Stimulated activated CD4-positive, alpha-beta T cell treated with anti-CD3 and anti-CD28 coated beads, Interleukin-1b, Interleukin-23, amount 100 ng/mL, for 24 hours (primary cell): ENCODE measurements around the gene CISTR.
"Not testable (repeated sequence)": the region's sequence is repeated elsewhere in the genome, so short reads cannot be mapped to it uniquely, and the experiment has no call there.

Experiments used
- DNase-seq, 4 experiments: peaks; one replicate each; pipeline ENCODE4 v3.0.0-alpha.2; 2020; ENCODE audit warnings: low read depth in 4 of 4, low spot score in 1 of 4

The CISTR gene

GRCh38 chr12:53764615-53765014 is 12.8 kb upstream of the CISTR start:
- DNase-seq: no peak

GRCh38 chr12:53762793-53763192 is 11.0 kb upstream of the CISTR start:
- DNase-seq: not testable (repeated sequence)

DNA sequence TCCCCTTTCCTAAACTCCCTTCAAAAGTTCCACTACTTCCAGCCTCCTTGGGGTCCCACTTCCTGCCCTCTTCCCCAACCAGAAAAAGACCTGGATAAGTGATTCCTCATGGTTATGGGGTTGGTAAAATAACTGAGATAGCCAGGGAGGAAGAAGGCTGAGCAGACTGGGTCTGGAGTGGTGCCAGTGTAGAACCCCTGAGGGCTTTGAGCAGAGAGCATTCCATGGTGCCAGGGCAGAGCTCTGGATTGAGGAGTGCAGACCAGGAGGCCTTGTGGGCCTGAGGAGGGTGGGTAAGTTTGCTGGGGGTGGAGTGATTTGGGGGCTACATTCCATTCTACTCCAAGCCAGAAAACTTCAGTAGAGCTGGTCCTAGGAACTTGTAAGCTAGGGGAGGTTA is 9.5 kb upstream of the CISTR start:
- DNase-seq: no peak

GRCh38 chr12:53759261-53759660 is 7.5 kb upstream of the CISTR start:
- no peak for DNase-seq

DNA sequence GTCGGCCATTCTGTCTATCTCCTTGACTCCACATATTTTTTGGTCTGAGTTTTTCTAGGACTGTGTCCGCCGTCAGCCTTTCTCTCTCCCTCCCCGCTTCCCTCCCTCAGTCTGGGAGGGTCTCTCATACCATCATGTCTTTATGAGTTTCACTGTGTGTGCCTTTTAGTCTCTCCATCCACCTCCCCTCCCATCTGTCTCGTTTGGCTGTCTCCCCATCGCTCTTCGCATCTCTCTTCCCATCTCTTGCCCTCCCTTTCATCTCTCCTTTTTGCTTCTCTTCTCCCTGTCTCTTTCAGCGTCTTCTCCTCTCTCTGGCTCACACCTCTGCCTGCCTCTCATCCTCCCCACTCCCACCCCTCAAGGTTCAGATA is 6.9 kb upstream of the CISTR start:
- DNase-seq: no peak

DNA sequence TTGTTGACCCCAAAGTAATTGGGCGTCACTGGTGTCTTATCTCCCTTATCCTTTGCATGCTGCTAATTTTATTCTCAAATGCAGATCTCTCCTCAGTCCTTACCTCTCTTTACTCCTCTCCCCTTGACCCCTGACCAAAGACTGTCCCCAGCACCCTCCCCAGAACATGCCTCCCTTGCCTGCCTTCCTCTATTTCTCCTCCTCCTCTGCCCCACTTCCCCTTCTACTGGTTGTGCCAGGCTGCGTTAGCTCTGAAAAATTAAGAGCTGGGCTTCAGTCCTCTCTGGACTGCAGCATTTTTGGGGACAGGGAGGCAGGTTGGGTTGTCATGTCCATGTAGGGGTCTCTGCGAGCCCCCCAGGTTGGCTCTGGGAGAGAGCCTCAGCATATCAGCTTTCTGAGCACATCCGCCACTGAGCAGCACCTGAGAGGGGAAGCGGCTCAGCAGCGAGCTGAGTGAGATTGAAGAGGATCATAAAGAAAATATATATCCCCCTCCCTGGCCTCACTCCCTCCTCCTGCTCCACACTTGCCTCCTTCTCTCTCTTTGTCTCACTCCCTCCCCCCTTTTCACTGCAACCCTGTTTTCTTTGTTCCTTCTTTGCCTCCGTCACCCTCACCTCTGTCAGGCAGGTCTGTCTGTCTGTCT is 6.4 kb upstream of the CISTR start:
- no peak for DNase-seq

DNA sequence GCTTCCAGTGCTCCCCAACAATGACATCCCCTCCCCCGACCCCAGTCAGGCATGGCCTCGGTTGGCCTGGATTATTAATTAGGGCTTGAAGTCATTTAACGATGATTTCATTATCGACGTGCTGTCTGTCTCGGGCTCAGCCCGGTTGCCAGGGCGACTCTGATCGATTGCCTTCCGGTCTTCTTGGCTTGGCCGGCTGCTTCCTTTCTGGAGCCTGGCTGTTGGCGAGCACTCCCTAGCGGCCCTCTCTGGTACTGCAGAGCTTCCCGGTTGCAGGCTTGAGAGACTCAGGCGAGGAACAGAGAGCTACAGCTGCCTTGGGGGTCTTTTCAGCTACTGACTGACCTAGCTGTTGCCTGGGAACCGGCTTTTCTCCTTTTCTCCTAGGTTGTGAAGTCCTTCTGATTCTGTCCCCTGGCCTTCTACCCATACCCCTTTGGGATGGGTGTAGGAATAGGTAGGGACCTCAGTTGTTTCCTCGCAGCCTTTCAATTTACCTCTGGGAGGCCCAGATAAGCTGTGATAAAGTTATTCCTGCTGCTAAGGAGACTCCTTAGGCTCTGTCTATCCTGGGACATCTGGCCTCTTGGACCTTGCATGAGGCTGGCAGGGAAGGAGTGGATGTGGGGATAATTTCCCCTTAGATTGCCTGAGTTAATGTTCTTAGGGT is 5.5 kb upstream of the CISTR start:
- peak; percentile 59 to 80 (median 69) for DNase-seq

DNA sequence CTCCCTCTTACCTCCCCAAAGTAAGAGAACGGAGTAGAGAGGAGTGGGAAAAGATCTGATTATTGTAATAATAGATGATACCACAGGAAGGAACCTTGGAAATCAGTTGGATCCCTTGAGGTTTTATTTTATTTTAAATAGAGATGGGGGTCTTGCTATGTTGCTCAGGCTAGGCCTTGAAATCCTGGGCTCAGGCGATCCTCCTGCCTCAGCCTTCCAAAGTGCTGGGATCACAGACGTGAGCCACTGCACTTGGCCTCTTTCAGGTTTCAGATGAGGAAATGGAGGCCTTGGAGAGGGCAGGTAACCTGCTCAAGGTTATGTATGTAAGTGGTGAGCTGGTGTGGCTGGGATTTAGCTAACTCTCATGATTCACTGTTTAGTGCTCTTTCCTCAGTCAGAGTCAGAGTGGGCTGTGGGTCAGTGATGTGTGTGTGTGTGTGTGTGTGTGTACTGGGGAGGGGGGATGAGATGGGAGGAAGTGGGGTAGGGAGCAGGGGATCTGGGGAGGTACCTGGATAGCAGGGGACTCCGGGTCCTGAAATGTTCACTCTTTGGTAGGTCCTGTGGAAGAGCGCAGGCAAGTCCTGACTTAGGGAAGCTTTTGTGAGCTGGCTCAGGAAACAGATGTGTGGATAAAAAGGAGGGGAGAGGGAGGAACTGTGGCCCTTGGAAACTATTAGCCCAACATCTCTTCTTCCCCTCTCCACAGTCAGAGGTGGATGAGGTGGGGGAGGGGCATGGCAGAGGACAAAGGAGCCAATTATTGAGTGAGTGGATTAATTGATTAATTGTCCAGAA is 4.7 kb upstream of the CISTR start:
- no peak for DNase-seq

DNA sequence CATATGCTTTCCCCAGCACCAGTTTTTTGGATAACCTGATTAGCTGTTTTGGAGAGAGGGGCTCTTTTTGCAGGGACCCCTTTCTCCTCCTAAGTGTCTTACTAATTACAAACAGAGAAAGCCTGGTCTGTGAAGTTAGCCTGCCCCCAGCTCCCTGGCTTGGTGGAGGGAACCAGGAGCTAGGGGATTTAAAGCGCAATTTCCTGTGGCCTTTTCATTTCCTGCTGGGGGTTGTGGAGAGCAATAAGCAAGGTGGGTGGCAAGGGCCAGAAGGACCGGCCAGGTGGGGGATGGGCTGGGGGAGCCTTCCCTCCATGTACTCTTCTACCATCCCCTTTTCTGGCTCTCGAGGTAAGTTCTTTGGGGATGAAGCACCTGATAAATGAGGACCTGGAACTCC is 4.1 kb upstream of the CISTR start:
- DNase-seq: no peak

- DNase-seq: no peak
Observed at GRCh38 chr12:53755451-53755891, 3.7 kb upstream of the CISTR start.

- no peak for DNase-seq
Observed at GRCh38 chr12:53754633-53755264, 3.0 kb upstream of the CISTR start.

DNA sequence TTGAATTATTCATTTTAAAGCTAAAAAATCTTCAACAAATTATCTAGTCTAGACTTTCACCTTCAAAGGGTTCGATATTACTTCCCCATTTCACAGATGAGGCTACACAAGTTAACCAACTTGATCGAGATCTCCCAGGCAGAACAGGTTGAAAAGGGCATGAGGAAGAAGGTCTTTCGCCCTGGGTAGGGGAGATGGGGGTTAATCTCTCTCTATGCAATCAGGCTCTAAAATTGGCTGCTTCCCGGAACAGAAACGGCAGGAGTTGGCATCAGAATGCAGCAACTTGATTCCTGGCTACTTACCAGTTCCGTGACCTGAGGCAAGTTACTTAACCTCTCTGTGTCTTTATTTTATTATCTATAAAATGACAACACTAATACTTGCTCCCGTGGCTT is 2.4 kb upstream of the CISTR start:
- no peak for DNase-seq

DNA sequence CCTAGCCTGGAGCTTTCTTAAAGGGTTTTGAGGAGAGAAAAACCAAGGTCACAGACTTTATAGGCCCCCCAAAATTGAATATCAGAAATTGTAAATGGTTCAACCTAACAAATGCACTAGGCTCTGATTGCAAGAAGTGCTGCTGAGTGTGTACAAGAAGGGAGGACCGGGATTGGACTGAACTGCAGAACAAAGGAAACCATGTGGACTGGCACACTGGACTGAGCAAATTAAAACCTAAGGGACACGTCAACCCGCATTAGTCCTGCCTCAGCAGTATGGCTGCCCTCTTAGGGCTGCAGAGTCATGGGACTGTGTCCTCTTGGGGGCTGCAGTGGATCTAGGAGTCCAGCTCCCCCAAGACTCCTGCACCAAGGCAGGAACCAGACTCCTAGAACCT is 842 bp upstream of the CISTR start:
- no peak for DNase-seq

DNA sequence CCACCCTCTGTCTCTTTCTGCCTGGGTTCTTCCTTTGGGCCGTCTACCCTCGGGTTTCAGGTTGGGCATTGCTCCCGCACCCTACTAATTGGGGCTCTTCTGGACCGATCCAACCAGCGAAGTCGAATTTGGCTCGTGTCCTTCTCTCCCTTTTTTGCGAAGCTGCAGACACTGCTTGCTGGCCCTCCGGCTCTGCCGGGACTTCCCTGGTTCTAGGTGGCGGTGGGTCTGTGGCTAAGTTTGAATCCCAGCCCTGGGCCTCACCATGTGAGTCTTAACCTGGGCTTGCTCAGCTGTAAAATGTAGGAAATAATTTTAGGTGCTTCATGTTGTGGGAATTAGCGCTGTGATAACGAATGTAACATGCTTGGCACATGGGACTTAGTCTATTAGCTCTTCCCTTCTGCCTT is 418 bp upstream of the CISTR start:
- DNase-seq: no peak

- no peak for DNase-seq
Observed at GRCh38 chr12:53750812-53751335, 905 bp downstream of the CISTR start.

DNA sequence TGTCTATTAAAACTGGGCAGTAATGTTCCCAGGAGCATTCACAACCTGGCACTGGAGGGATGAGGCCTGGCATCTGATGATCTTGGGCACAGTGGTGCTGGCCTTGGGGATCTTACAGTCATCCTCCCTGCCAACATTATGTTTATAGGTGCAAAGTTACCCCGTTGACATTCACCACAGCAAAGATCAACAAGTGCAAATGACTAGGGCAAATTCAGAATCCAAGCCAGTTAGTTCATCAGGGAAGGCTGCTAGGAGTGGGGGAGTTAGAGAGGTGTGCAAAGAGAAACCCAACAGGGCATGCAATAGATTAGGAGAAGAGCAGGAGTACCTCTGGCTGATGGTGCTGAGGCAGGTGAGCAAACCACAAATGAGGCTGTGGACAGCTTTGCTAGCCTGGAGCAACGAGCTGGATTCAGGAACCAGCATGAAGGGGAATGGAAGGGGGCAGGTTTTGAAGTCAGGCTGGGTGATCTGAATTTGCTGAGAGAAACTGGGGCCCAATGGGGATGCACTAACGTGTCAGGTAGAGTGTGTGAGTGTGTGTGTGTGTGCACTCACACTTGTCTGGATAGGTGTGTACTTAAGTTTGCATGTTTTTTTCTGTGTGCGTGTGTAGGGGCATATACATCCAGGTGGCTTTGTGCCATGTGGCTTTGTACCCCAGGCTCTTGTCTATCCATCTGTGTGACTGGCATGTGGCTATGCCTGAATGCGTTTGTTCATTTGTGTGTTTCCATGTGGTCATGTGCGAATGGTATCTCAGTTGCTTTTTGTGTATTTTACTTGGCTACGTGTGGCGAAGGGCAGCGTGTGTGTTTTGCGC is 1.6 kb downstream of the CISTR start:
- DNase-seq: no peak

DNA sequence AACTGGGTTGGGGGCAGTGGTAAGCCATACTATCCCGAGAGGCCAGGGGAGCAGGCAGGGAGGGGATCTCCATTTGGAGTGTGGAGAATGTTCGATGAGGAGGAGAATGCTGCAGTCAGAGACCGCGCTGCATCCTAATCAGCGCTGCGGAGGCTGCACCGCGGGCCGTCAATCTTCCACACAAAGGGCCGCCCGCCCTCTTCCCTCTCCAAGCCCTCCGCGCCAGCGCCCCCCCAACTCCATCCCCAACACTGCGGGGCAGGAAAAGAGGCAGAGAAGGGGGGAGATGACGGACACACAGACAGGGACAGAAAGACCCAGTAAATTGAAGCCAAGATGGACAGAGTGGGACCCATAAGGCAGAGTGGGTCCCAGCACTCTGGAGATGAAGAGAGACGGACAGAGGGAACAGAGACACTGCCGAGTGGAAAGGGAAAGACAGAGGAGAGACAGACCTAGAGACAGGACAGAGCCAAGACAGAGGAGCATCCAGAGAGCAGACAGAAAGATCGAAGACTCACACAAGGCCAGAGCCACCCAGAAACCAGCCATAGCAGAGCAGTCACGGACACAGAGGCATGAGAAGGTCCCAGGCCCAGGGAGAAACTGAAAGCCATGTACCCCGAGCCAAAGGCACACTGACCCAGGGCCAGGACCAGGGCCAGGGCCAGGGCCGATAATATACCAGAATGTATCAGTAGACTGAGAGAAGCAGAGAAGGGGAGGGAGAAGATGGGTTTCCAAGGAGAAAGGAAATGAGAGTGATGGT is 3.5 kb downstream of the CISTR start:
- DNase-seq: no peak

DNA sequence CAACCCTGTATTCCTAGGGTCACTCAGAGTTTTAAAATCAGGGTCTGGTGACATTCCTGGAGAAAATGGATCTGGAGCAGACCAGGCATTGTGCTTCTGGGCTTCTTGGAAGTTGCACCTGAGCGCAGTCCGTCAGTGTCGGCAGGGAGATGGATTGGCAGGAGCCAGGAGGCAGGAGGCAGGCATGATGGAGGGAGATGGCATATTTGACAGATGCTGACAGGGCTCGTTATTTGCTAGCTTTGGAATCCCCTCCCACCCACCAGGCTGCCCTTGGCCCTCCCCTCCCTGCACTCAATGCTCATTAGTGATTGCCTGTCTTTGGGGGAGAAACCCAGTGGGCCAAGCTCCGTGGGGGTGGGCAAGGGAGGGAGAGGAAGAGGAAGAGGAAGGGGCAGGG is 4.7 kb downstream of the CISTR start:
- no peak for DNase-seq

- peak; percentile 73 to 84 (median 80) for DNase-seq
Observed at GRCh38 chr12:53746592-53747092, 5.1 kb downstream of the CISTR start.

GRCh38 chr12:53744751-53745150 is 7.0 kb downstream of the CISTR start:
- no peak for DNase-seq
